T-helper 2 cell (primary cell): ENCODE results near the gene LOXHD1.

Experiments used
- DNase-seq, 5 experiments: peaks; one replicate each; pipeline versions ENCODE4 v3.0.0 to v3.0.0-alpha.2; 2012 to 2022

LOXHD1 gene

GRCh38 chr18:46439037-46439436 lies 218.0 kb downstream of the LOXHD1 start:
- DNase-seq, result no peak

GRCh38 chr18:46437061-46437460 lies 220.0 kb downstream of the LOXHD1 start:
- DNase-seq, result no peak

- no peak for DNase-seq
Observed at GRCh38 chr18:46436621-46437020, 220.4 kb downstream of the LOXHD1 start.

- no peak for DNase-seq
Observed at GRCh38 chr18:46435031-46435430, 222.0 kb downstream of the LOXHD1 start.

GRCh38 chr18:46434629-46435028 lies 222.4 kb downstream of the LOXHD1 start:
- no peak for DNase-seq

- no peak for DNase-seq
Observed at GRCh38 chr18:46433121-46433826, 223.7 kb downstream of the LOXHD1 start.

GRCh38 chr18:46431522-46432171 lies 225.4 kb downstream of the LOXHD1 start:
- no peak for DNase-seq

- DNase-seq, result no peak
Observed at GRCh38 chr18:46429649-46430224, 227.3 kb downstream of the LOXHD1 start.

- no peak for DNase-seq
Observed at GRCh38 chr18:46429130-46429529, 227.9 kb downstream of the LOXHD1 start.

GRCh38 chr18:46428368-46428767 lies 228.7 kb downstream of the LOXHD1 start:
- DNase-seq, result no peak

- no peak for DNase-seq
Observed at GRCh38 chr18:46427216-46427995, 229.6 kb downstream of the LOXHD1 start.
